Pulmonary artery endothelial cell (primary cell): ENCODE results near the gene TMEM59. TPM values are rescaled to one million over a fixed set of nuclear protein-coding genes. Genes with fewer than 3 reads are reported as not detected.
"Not testable (repeated sequence)": the region's sequence is repeated elsewhere in the genome, so short reads cannot be mapped to it uniquely, and the experiment has no call there.

Source experiments
- DNase-seq: peaks from one replicate; pipeline ENCODE4 v3.0.0-alpha.2; 2011; ENCODE audit warnings: low read depth, low spot score
- total RNA-seq: library from RNA; depleted of rRNA; stranded (reverse); fragments of >200 nt; gene quantifications from 2 replicates; pipeline ENCODE4 v1.2.3, GENCODE V29; 2014

TMEM59 gene
- total RNA-seq, result 246 and 255 TPM in 2 replicates

- DNase-seq, result peak; percentile 97
Observed at GRCh38 chr1:54052934-54053744, at the start of gene TMEM59, which contains the start of gene TCEANC2. TSS of gene TMEM59 (minus strand) at chr1:54053204. CDS start at chr1:54053188, 16 bp downstream. TSS of gene TCEANC2 (plus strand) at chr1:54053608. CDS start at chr1:54054423, 815 bp downstream.

GRCh38 chr1:54100500-54100899, 47.5 kb upstream of the TMEM59 start:
- DNase-seq, result no peak

- no peak for DNase-seq
Observed at GRCh38 chr1:54099061-54099610, 46.1 kb upstream of the TMEM59 start.

- DNase-seq, result no peak
Observed at GRCh38 chr1:54096877-54097240, 43.9 kb upstream of the TMEM59 start.

- no peak for DNase-seq
Observed at GRCh38 chr1:54096227-54096876, 43.3 kb upstream of the TMEM59 start.

- DNase-seq, result no peak
Observed at GRCh38 chr1:54095546-54096226, 42.7 kb upstream of the TMEM59 start.

- not testable (repeated sequence) for DNase-seq
Observed at GRCh38 chr1:54094730-54095105, 41.7 kb upstream of the TMEM59 start.

GRCh38 chr1:54094001-54094729, 41.2 kb upstream of the TMEM59 start:
- DNase-seq, result no peak

GRCh38 chr1:54091666-54092065, 38.7 kb upstream of the TMEM59 start:
- no peak for DNase-seq

- DNase-seq, result no peak
Observed at GRCh38 chr1:54088385-54088784, 35.4 kb upstream of the TMEM59 start.

GRCh38 chr1:54086754-54087153, 33.8 kb upstream of the TMEM59 start:
- DNase-seq, result no peak

- DNase-seq, result no peak
Observed at GRCh38 chr1:54084794-54085193, 31.8 kb upstream of the TMEM59 start.

GRCh38 chr1:54081306-54082270, 28.6 kb upstream of the TMEM59 start:
- DNase-seq, result peak; percentile 24

- DNase-seq, result no peak
Observed at GRCh38 chr1:54080598-54081049, 27.6 kb upstream of the TMEM59 start.

GRCh38 chr1:54077359-54077758, 24.4 kb upstream of the TMEM59 start:
- DNase-seq, result no peak

- DNase-seq, result no peak
Observed at GRCh38 chr1:54070171-54070837, 17.3 kb upstream of the TMEM59 start.

GRCh38 chr1:54069791-54070170, 16.8 kb upstream of the TMEM59 start:
- no peak for DNase-seq

GRCh38 chr1:54064299-54064698, 11.3 kb upstream of the TMEM59 start:
- no peak for DNase-seq

GRCh38 chr1:54054438-54054749, 1.4 kb upstream of the TMEM59 start:
- DNase-seq, result no peak
